HL-60 (cell line): ENCODE data around the gene FOCAD.

ENCODE experiments used
- DNase-seq, 2 experiments: peaks; one replicate each; pipeline ENCODE4 v3.0.0-alpha.2; 2010 to 2020; ENCODE audit warnings: low read depth in 1 of 2, low spot score in 1 of 2
- H3K27ac ChIP-seq: fragments of 250-450 bp; sonication (Bioruptor Pico); replicated peaks from 2 replicates; pipeline ENCODE4 v1.5.1; 2020; ENCODE audit warnings: mild to moderate bottlenecking, moderate library complexity
- H3K27me3 ChIP-seq: fragments of 250-450 bp; sonication (Bioruptor Pico); 2 replicates; pipeline ENCODE4 v1.5.1; 2021; ENCODE audit warnings: mild to moderate bottlenecking, moderate library complexity; ENCODE audit not compliant: insufficient read depth, poor library complexity, severe bottlenecking
- H3K4me3 ChIP-seq: replicated peaks from 2 replicates; pipeline ENCODE4 v1.5.1; 2011; ENCODE audit warnings: mild to moderate bottlenecking, control low read depth, low read length; ENCODE audit not compliant: insufficient read depth
- GABPA ChIP-seq: IDR thresholded peaks from 2 replicates; pipeline ENCODE4 v1.6.1; 2012; ENCODE audit warnings: low read depth
- POLR2AphosphoS5 ChIP-seq: IDR thresholded peaks from 2 replicates; pipeline ENCODE4 v1.6.1; 2012; ENCODE audit warnings: low read depth
- SPI1 ChIP-seq: IDR thresholded peaks from 2 replicates; pipeline ENCODE4 v1.6.1; 2012; ENCODE audit warnings: low read depth, mild to moderate bottlenecking, borderline replicate concordance
- TF ChIP-seq, protein P1 (sequence below): IDR thresholded peaks from one replicate; pipeline ENCODE4 v1.5.1; 2011; ENCODE audit warnings: low read length, control low read depth, inconsistent platforms; ENCODE audit not compliant: insufficient read depth
- TF ChIP-seq, protein P2 (sequence below): IDR thresholded peaks from 2 replicates; pipeline ENCODE4 v1.6.1; 2012; ENCODE audit warnings: low read depth; ENCODE audit not compliant: insufficient replicate concordance

Gene FOCAD

DNA sequence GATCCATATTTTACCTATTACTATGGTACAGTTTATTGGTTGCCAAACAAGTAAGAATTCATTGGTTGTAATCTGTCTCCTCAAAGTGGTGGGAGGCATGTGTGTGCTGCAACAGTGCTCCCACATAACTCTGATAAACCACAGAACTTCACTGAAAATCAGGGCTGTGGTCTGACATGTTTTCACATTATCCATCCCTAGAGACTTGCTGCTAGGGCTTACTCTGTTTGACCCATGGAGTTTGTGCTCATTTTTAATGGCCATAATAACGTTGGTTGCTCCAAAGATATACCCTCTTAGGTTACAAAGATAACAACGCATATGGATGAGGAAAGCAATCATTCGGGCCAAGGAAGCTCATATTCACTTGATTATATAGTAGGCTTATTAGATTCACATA is 310.4 kb downstream of the FOCAD start:
- H3K27ac ChIP-seq, result no peak overlapping the region
- H3K27me3 ChIP-seq, result no peaks in the 10 kb centered on the region
- no peak overlapping the region for H3K4me3 ChIP-seq
- TF ChIP-seq POLR2AphosphoS5 (no peak), GABPA (no peak), SPI1 (no peak)
- TF ChIP-seq, protein P1, sequence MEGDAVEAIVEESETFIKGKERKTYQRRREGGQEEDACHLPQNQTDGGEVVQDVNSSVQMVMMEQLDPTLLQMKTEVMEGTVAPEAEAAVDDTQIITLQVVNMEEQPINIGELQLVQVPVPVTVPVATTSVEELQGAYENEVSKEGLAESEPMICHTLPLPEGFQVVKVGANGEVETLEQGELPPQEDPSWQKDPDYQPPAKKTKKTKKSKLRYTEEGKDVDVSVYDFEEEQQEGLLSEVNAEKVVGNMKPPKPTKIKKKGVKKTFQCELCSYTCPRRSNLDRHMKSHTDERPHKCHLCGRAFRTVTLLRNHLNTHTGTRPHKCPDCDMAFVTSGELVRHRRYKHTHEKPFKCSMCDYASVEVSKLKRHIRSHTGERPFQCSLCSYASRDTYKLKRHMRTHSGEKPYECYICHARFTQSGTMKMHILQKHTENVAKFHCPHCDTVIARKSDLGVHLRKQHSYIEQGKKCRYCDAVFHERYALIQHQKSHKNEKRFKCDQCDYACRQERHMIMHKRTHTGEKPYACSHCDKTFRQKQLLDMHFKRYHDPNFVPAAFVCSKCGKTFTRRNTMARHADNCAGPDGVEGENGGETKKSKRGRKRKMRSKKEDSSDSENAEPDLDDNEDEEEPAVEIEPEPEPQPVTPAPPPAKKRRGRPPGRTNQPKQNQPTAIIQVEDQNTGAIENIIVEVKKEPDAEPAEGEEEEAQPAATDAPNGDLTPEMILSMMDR, result no peak
- TF ChIP-seq, protein P2, sequence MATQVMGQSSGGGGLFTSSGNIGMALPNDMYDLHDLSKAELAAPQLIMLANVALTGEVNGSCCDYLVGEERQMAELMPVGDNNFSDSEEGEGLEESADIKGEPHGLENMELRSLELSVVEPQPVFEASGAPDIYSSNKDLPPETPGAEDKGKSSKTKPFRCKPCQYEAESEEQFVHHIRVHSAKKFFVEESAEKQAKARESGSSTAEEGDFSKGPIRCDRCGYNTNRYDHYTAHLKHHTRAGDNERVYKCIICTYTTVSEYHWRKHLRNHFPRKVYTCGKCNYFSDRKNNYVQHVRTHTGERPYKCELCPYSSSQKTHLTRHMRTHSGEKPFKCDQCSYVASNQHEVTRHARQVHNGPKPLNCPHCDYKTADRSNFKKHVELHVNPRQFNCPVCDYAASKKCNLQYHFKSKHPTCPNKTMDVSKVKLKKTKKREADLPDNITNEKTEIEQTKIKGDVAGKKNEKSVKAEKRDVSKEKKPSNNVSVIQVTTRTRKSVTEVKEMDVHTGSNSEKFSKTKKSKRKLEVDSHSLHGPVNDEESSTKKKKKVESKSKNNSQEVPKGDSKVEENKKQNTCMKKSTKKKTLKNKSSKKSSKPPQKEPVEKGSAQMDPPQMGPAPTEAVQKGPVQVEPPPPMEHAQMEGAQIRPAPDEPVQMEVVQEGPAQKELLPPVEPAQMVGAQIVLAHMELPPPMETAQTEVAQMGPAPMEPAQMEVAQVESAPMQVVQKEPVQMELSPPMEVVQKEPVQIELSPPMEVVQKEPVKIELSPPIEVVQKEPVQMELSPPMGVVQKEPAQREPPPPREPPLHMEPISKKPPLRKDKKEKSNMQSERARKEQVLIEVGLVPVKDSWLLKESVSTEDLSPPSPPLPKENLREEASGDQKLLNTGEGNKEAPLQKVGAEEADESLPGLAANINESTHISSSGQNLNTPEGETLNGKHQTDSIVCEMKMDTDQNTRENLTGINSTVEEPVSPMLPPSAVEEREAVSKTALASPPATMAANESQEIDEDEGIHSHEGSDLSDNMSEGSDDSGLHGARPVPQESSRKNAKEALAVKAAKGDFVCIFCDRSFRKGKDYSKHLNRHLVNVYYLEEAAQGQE, result no peak
- no peak for DNase-seq

DNA sequence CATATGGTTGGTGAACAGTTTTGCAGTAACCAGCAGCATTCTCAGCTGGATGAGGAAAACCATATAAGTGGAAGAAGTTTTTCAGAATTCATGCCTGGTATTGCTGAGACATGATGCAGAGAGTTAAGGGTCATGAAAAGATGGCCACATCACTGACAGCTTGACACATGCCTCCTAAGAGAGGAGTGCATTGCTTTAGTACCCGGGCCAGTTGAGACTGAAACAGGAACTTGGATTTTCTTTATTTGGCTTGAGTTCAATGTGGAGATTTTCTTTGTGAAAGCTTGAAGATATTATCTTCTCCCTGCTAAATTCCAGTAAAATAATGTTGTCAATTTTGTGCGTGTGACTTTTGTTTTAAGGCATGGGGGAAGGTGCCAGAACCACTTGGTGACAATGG is 311.6 kb downstream of the FOCAD start:
- no peak overlapping the region for H3K27ac ChIP-seq
- TF ChIP-seq SPI1 (no peak), POLR2AphosphoS5 (no peak), GABPA (no peak)
- TF ChIP-seq, protein P1, result no peak
- TF ChIP-seq, protein P2, result no peak
- H3K4me3 ChIP-seq, result no peak overlapping the region
- no peak for DNase-seq
- H3K27me3 ChIP-seq, result no peaks in the 10 kb centered on the region

DNA sequence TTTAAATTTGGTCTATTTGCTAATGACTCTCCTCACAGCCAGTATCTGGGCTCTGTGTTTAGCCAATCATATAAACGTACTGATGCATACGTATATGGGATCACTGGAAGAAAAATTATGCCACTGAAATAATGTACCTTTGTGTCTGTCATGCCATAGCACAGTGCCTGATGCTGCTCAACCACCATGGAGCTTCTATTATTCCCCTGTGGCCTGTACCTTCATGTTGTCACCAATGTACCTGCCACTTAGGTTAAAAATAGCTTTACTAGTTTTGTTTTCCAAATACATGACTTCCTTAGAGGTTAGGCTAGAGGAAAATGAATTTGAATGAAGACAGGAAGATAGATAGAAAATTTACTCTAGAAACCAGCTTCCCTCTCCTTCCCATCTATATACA is 312.8 kb downstream of the FOCAD start:
- no peak for TF ChIP-seq POLR2AphosphoS5
- no peak for TF ChIP-seq SPI1
- TF ChIP-seq, protein P2, result no peak
- no peak for DNase-seq
- Histone ChIP-seq H3K27ac (no peak overlapping the region), H3K4me3 (no peak overlapping the region), H3K27me3 (no peaks in the 10 kb centered on the region)
